Liver (tissue), 9 donors: ENCODE measurements around the gene TRIM65. TPM values are rescaled to one million over a fixed set of nuclear protein-coding genes. Genes with fewer than 3 reads are reported as not detected.
A peak's percentile ranks its signal among the peaks of the same experiment; 100 is the strongest.

Source experiments
- DNase-seq: peaks from one replicate; pipeline ENCODE4 v3.0.0-alpha.2; 2017; ENCODE audit warnings: low spot score
- H3K27ac ChIP-seq, 2 donors: one replicate each; pipeline ENCODE4 v1.7.0; 2013; ENCODE audit warnings: inconsistent platforms in 2 of 2, low read length in 2 of 2, control low read depth in 1 of 2, low read depth in 1 of 2, mild to moderate bottlenecking in 1 of 2
- H3K27me3 ChIP-seq, 4 donors: one replicate each; pipeline versions ENCODE4 v1.6.1 to v1.7.0; 2013; ENCODE audit warnings: low read length in 3 of 4, inconsistent platforms in 1 of 4, mild to moderate bottlenecking in 1 of 4, moderate library complexity in 1 of 4; ENCODE audit not compliant: control insufficient read depth in 4 of 4, insufficient read depth in 4 of 4
- H3K36me3 ChIP-seq, 4 donors: one replicate each; pipeline versions ENCODE4 v1.6.1 to v1.7.0; 2013; ENCODE audit warnings: low read length in 3 of 4, mild to moderate bottlenecking in 3 of 4, low read depth in 1 of 4, moderate library complexity in 1 of 4; ENCODE audit not compliant: control insufficient read depth in 4 of 4, insufficient read depth in 3 of 4
- H3K4me1 ChIP-seq, 4 donors: one replicate each; pipeline versions ENCODE4 v1.6.1 to v1.7.0; 2013; ENCODE audit warnings: low read length in 3 of 4, mild to moderate bottlenecking in 3 of 4, moderate library complexity in 1 of 4; ENCODE audit not compliant: control insufficient read depth in 4 of 4, insufficient read depth in 4 of 4
- H3K4me3 ChIP-seq, 3 donors: one replicate each; pipeline versions ENCODE4 v1.6.1 to v1.7.0; 2013; ENCODE audit warnings: low read length in 3 of 3, control low read depth in 1 of 3, low read depth in 1 of 3, mild to moderate bottlenecking in 1 of 3
- H3K9ac ChIP-seq, 2 donors: one replicate each; pipeline ENCODE4 v1.7.0; 2013; ENCODE audit warnings: low read length in 2 of 2, mild to moderate bottlenecking in 2 of 2, moderate library complexity in 2 of 2, control low read depth in 1 of 2, low read depth in 1 of 2
- H3K9me3 ChIP-seq, 4 donors: one replicate each; pipeline versions ENCODE4 v1.6.1 to v1.7.0; 2013; ENCODE audit warnings: low read length in 3 of 4; ENCODE audit not compliant: control insufficient read depth in 4 of 4
- EGR1 ChIP-seq, 2 donors: IDR thresholded peaks; 2 replicates each; pipeline ENCODE4 v1.6.1; 2016 to 2018; ENCODE audit warnings: antibody characterized with exemption in 2 of 2, low read depth in 2 of 2
- FOXA1 ChIP-seq: IDR thresholded peaks from 2 replicates; pipeline ENCODE4 v1.6.1; 2016; ENCODE audit warnings: antibody characterized with exemption
- FOXA2 ChIP-seq: IDR thresholded peaks from 2 replicates; pipeline ENCODE4 v1.6.1; 2016; ENCODE audit warnings: antibody characterized with exemption
- GABPA ChIP-seq, 2 donors: IDR thresholded peaks in 1 of 2; conservative IDR thresholded peaks in 1 of 2; 2 replicates each; pipeline ENCODE4 v1.6.1; 2016; ENCODE audit warnings: antibody characterized with exemption in 2 of 2, mild to moderate bottlenecking in 1 of 2, moderate library complexity in 1 of 2
- HNF4A ChIP-seq, 2 donors: conservative IDR thresholded peaks; 2 replicates each; pipeline ENCODE4 v1.6.1; 2016; ENCODE audit warnings: antibody characterized with exemption in 2 of 2, mild to moderate bottlenecking in 2 of 2
- HNF4G ChIP-seq: IDR thresholded peaks from 2 replicates; pipeline ENCODE4 v1.6.1; 2016; ENCODE audit warnings: antibody characterized with exemption
- MAX ChIP-seq: IDR thresholded peaks from 2 replicates; pipeline ENCODE4 v1.6.1; 2016; ENCODE audit warnings: antibody characterized with exemption
- NR2F2 ChIP-seq: IDR thresholded peaks from 2 replicates; pipeline ENCODE4 v1.6.1; 2016; ENCODE audit warnings: antibody characterized with exemption
- REST ChIP-seq: IDR thresholded peaks from 2 replicates; pipeline ENCODE4 v1.6.1; 2016; ENCODE audit warnings: antibody characterized with exemption, mild to moderate bottlenecking
- RXRA ChIP-seq, 2 donors: IDR thresholded peaks; 2 replicates each; pipeline ENCODE4 v1.6.1; 2017 to 2018; ENCODE audit warnings: antibody characterized with exemption in 2 of 2, mild to moderate bottlenecking in 1 of 2
- SP1 ChIP-seq: IDR thresholded peaks from 2 replicates; pipeline ENCODE4 v1.6.1; 2018; ENCODE audit warnings: antibody characterized with exemption, mild to moderate bottlenecking
- TAF1 ChIP-seq: conservative IDR thresholded peaks from 2 replicates; pipeline ENCODE4 v1.6.1; 2016; ENCODE audit warnings: antibody characterized with exemption, mild to moderate bottlenecking
- YY1 ChIP-seq: IDR thresholded peaks from 2 replicates; pipeline ENCODE4 v1.6.1; 2016; ENCODE audit warnings: antibody characterized with exemption, mild to moderate bottlenecking
- ZBTB33 ChIP-seq: IDR thresholded peaks from 2 replicates; pipeline ENCODE4 v1.6.1; 2016; ENCODE audit warnings: antibody characterized with exemption
- WGBS: extraction: QIAGEN DNeasy Blood & Tissue Kit; methylation state at CpG from one replicate; pipeline ENCODE4 v1.1.7; 2013; 5-methylcytosine and 5-hydroxymethylcytosine counted together
- polyA plus RNA-seq, 2 donors: library from polyadenylated mRNA; stranded (reverse) in 1 of 2; unstranded in 1 of 2; fragments of 200-250 nt in 1 of 2; fragments of >200 nt in 1 of 2; fragmentation: Nextera tagmentation in 1 of 2; extraction: Ambion mirVana in 1 of 2; gene quantifications; one replicate each; pipeline versions ENCODE4 v1.2.1 to v1.2.3, GENCODE V29; 2013 to 2015
- total RNA-seq, 2 donors: library from RNA; depleted of rRNA; stranded (reverse); fragments of >200 nt; gene quantifications; one replicate each; pipeline ENCODE4 v1.2.3, GENCODE V29; 2014
- donor health status: healthy.
- donor health status: healthy.
- donor health status: healthy.
- donor health status: healthy.
- donor health status: healthy.

TRIM65 gene
- total and polyA plus RNA-seq, 4 donors = 1.5 to 8.6 (median 6.5) TPM

- no peak for TF ChIP-seq ZBTB33
- TF ChIP-seq REST = peak; percentile 24
- no peak for TF ChIP-seq HNF4A (conservative IDR thresholded peaks at IDR 0.05)
- TF ChIP-seq YY1 = no peak
- no peak for TF ChIP-seq FOXA1
Observed at GRCh38 chr17:75876938-75877751, 19.6 kb downstream of the TRIM65 start (continued).

- Histone ChIP-seq H3K9ac (peak overlapping the region; percentile 9 to 52), H3K27ac (peak overlapping the region; percentile 80 to 95), H3K9me3 (no peaks in the 10 kb centered on the region), H3K36me3 (peaks cover 0 to 7% (median 3%) of the 10 kb centered on the region in 4 donors), H3K27me3 (no peaks in the 10 kb centered on the region), H3K4me1 (peaks cover 12 to 39% (median 23%) of the 10 kb centered on the region in 4 donors), H3K4me3 (peak overlapping the region; percentile 2 to 69 (median 29))
- TF ChIP-seq GABPA (IDR thresholded peaks at IDR 0.05 in 1 of 2, conservative IDR thresholded peaks at IDR 0.05 in 1 of 2) (no peak), MAX (peak; percentile 87), REST (no peak), HNF4A (conservative IDR thresholded peaks at IDR 0.05) (peak; percentile 92), RXRA (IDR thresholded peaks at IDR 0.05) (peak; percentile 78 to 79), EGR1 (IDR thresholded peaks at IDR 0.05; ENCODE audit: low read depth in 2 of 2) (no peak), TAF1 (no peak), YY1 (peak; percentile 22), SP1 (peak; percentile 79), NR2F2 (no peak), HNF4G (peak; percentile 78), FOXA2 (no peak)
- 23% methylated on average over 26 of the region's 26 CpGs for WGBS
- peak; percentile 51 for DNase-seq
Observed at GRCh38 chr17:75876190-75876937, 20.4 kb downstream of the TRIM65 start.
